ENCODE measurements around the gene CAPN6.

DNA sequence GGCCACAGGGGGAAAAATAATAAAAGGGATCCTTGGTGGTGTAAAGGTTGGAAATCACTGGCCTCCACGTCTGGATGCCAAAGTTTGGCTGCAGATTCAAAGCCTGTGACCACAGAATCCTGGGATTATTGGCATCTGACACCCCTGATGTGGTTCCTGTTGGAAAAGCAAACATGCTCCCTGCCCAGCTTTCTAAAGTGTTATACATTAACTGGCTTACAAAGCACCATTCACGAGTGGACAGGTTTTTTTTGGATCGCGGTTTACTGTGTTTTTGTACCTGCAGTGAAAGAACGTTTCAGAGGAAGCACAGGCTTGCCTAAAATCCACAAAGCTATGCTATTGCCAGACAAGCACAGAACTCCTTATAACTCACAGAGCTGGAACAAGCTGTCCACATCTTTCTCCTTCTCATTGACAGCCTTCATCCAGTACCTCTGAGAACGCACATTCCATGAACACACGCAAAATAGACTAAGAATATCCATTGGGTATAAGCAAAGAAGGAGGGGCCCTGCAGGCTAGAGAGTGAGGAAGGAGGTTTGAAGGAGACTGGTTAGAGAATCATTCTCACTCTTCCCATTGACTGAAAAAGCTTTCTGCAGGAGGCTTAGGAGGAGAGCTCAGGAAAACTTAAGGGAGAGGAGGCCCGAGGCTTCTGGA lies 14.5 kb upstream of the CAPN6 start:
- TF ChIP-seq CTCF (IDR thresholded peaks at IDR 0.05; ENCODE audit: low read depth, low read length, poor library complexity, severe bottlenecking) = no peak
- no peak for TF ChIP-seq EZH2phosphoT487 (IDR thresholded peaks at IDR 0.05; ENCODE audit: borderline replicate concordance, low read length)

Measured in DOHH2 (cell line).